Cardiac muscle cell (in vitro differentiated cells and primary cell): ENCODE data around the gene RAP1GAP. TPM values are rescaled to one million over a fixed set of nuclear protein-coding genes. Genes with fewer than 3 reads are reported as not detected.
A peak's percentile ranks its signal among the peaks of the same experiment; 100 is the strongest.

Experiments used
- DNase-seq, 2 donors: peaks; one replicate each; pipeline versions ENCODE4 v3.0.0 to v3.0.0-alpha.2; 2010 to 2017; ENCODE audit warnings: low read depth in 1 of 2, low spot score in 1 of 2
- H3K27ac ChIP-seq: fragments of 200-600 bp; sonication (generic); 2 replicates; pipeline ENCODE4 v1.5.1; 2016
- H3K27me3 ChIP-seq: fragments of 200-600 bp; sonication (generic); 2 replicates; pipeline ENCODE4 v1.6.0; 2016; ENCODE audit warnings: control low read depth
- H3K36me3 ChIP-seq: fragments of 200-600 bp; sonication (generic); 2 replicates; pipeline ENCODE4 v1.5.1; 2016; ENCODE audit warnings: control low read depth
- H3K4me1 ChIP-seq: fragments of 200-600 bp; sonication (generic); 2 replicates; pipeline ENCODE4 v1.8.1; 2017; ENCODE audit warnings: low read depth, mild to moderate bottlenecking, mixed run types
- H3K4me3 ChIP-seq: fragments of 200-600 bp; sonication (generic); 2 replicates; pipeline ENCODE4 v1.5.1; 2016; ENCODE audit warnings: mild to moderate bottlenecking
- H3K9me3 ChIP-seq: fragments of 200-600 bp; sonication (generic); 2 replicates; pipeline ENCODE4 v1.5.1; 2017; ENCODE audit warnings: low read depth, mild to moderate bottlenecking, control low read depth
- CTCF ChIP-seq: IDR thresholded peaks from 2 replicates; pipeline ENCODE4 v1.5.1; 2012; ENCODE audit warnings: low read depth, mild to moderate bottlenecking, low read length
- polyA plus RNA-seq: library from polyadenylated mRNA; unstranded; fragments of >200 nt; fragmentation: Nextera tagmentation; extraction: Ambion mirVana; gene quantifications from 2 replicates; pipeline ENCODE4 v1.2.1, GENCODE V29; 2016
- total RNA-seq: library from RNA; depleted of rRNA; stranded (reverse); fragments of >200 nt; gene quantifications from 2 replicates; pipeline ENCODE4 v1.2.3, GENCODE V29; 2016

RAP1GAP gene
- total and polyA plus RNA-seq, 2 experiments from 2014 or later, result 5.8 to 7.4 TPM

GRCh38 chr1:21670956-21671902 lies 2.1 kb upstream of the RAP1GAP start:
- Histone ChIP-seq H3K9me3 (no peaks in the 10 kb centered on the region), H3K36me3 (no peaks in the 10 kb centered on the region), H3K4me1 (peaks cover 3% of the 10 kb centered on the region), H3K27ac (no peak overlapping the region), H3K4me3 (no peak overlapping the region), H3K27me3 (peaks cover 19% of the 10 kb centered on the region)
- DNase-seq, result no peak
- no peak for TF ChIP-seq CTCF

GRCh38 chr1:21670059-21670881 lies 1.1 kb upstream of the RAP1GAP start:
- DNase-seq, result peak in 1 of 2 donors; percentile 52
- Histone ChIP-seq H3K9me3 (no peaks in the 10 kb centered on the region), H3K36me3 (no peaks in the 10 kb centered on the region), H3K27me3 (peaks cover 19% of the 10 kb centered on the region), H3K27ac (no peak overlapping the region), H3K4me3 (no peak overlapping the region), H3K4me1 (peaks cover 3% of the 10 kb centered on the region)
- TF ChIP-seq CTCF, result no peak

GRCh38 chr1:21668951-21669257 lies 253 bp downstream of the RAP1GAP start:
- Histone ChIP-seq H3K4me3 (peak overlapping the region; percentile 54), H3K27me3 (peaks cover 19% of the 10 kb centered on the region), H3K27ac (no peak overlapping the region), H3K9me3 (no peaks in the 10 kb centered on the region), H3K4me1 (peaks cover 3% of the 10 kb centered on the region), H3K36me3 (no peaks in the 10 kb centered on the region)
- TF ChIP-seq CTCF, result no peak
- DNase-seq, result no peak

- Histone ChIP-seq H3K4me3 (peak overlapping the region; percentile 54), H3K9me3 (no peaks in the 10 kb centered on the region), H3K36me3 (no peaks in the 10 kb centered on the region), H3K27me3 (peaks cover 19% of the 10 kb centered on the region), H3K4me1 (peaks cover 3% of the 10 kb centered on the region), H3K27ac (no peak overlapping the region)
- no peak for DNase-seq
- TF ChIP-seq CTCF, result peak; percentile 21
Observed at GRCh38 chr1:21668232-21668950, 766 bp downstream of the RAP1GAP start.
